IMR-90 (cell line): Measurements from ENCODE around the gene TMEM52. TPM values are rescaled to one million over a fixed set of nuclear protein-coding genes. Genes with fewer than 3 reads are reported as not detected.

Experiments
- ATAC-seq: fragments of 200-7000 bp; cut with Tn5 transposase; 2 replicates; pipeline ENCODE4 v1.9.1; 2020; ENCODE audit warnings: low read depth, mild to moderate bottlenecking, moderate library complexity
- BruUV-seq: library from RNA; stranded (reverse); fragments of 400-500 nt; replicated peaks from 2 replicates; lab custom pipeline; 2021; lab: Mats Ljungman, UMichigan
- CTCF ChIA-PET: fragments of 300-600 bp; formaldehyde crosslinking; extraction: SDS; loops from one replicate; lab custom pipeline; 2021; ENCODE audit warnings: antibody characterized with exemption; lab: Yijun Ruan, JAX
- POLR2A ChIA-PET: fragments of 300-600 bp; sonication (Branson Sonifier 250); formaldehyde crosslinking; loops from one replicate; lab custom pipeline; 2022; ENCODE audit warnings: antibody characterized with exemption; ENCODE audit not compliant: unreplicated experiment; lab: Charles Lee
- DNase-seq: peaks from one replicate; pipeline ENCODE4 v3.0.0; 2013
- H2AFZ ChIP-seq: replicated peaks from 2 replicates; pipeline ENCODE3; 2013; ENCODE audit warnings: low read length, mild to moderate bottlenecking; ENCODE audit not compliant: poor library complexity
- H2AK5ac ChIP-seq: 2 replicates; pipeline ENCODE4 v1.6.1; 2013; ENCODE audit warnings: low read depth, low read length, inconsistent platforms
- H2AK9ac ChIP-seq: replicated peaks from 2 replicates; pipeline ENCODE3; 2013; ENCODE audit warnings: mild to moderate bottlenecking, low read depth, low read length, moderate library complexity; ENCODE audit not compliant: poor library complexity
- H2BK120ac ChIP-seq: 2 replicates; pipeline ENCODE4 v1.6.1; 2013; ENCODE audit warnings: low read depth, low read length, inconsistent platforms
- H2BK15ac ChIP-seq: 3 replicates; pipeline ENCODE4 v1.6.1; 2013; ENCODE audit warnings: low read depth, low read length, inconsistent platforms
- H2BK20ac ChIP-seq: 2 replicates; pipeline ENCODE4 v1.6.1; 2013; ENCODE audit warnings: low read depth, mild to moderate bottlenecking, inconsistent platforms, low read length, moderate library complexity
- H2BK5ac ChIP-seq: 2 replicates; pipeline ENCODE4 v1.6.1; 2013; ENCODE audit warnings: mild to moderate bottlenecking, low read depth, low read length, inconsistent platforms; ENCODE audit not compliant: poor library complexity, severe bottlenecking
- H3K14ac ChIP-seq: replicated peaks from 2 replicates; pipeline ENCODE4 v1.6.1; 2013; ENCODE audit warnings: low read depth, low read length, inconsistent platforms
- H3K18ac ChIP-seq: 2 replicates; pipeline ENCODE4 v1.6.1; 2013; ENCODE audit warnings: low read depth, low read length, control low read depth
- H3K23ac ChIP-seq: 2 replicates; pipeline ENCODE4 v1.6.1; 2013; ENCODE audit warnings: low read depth, low read length, inconsistent platforms
- H3K27ac ChIP-seq: 2 replicates; pipeline ENCODE4 v1.5.1; 2013; ENCODE audit warnings: mild to moderate bottlenecking, control low read depth, low read length; ENCODE audit not compliant: insufficient read depth
- H3K27me3 ChIP-seq: 2 replicates; pipeline ENCODE4 v1.6.1; 2013; ENCODE audit warnings: low read length; ENCODE audit not compliant: control insufficient read depth, insufficient read depth
- H3K36me3 ChIP-seq: 2 replicates; pipeline ENCODE4 v1.6.1; 2013; ENCODE audit warnings: low read length, mixed read lengths; ENCODE audit not compliant: control insufficient read depth, insufficient read depth
- H3K4ac ChIP-seq: 2 replicates; pipeline ENCODE4 v1.6.1; 2013; ENCODE audit warnings: low read depth, low read length, inconsistent platforms
- H3K4me1 ChIP-seq: 2 replicates; pipeline ENCODE4 v1.6.1; 2013; ENCODE audit warnings: low read length, mixed read lengths; ENCODE audit not compliant: control insufficient read depth, insufficient read depth
- H3K4me2 ChIP-seq: 2 replicates; pipeline ENCODE4 v1.6.1; 2013; ENCODE audit warnings: low read depth, mild to moderate bottlenecking, control low read depth, low read length, moderate library complexity
- H3K4me3 ChIP-seq: 2 replicates; pipeline ENCODE4 v1.5.1; 2013; ENCODE audit warnings: low read depth, mild to moderate bottlenecking, control low read depth, low read length, moderate library complexity; ENCODE audit not compliant: insufficient read depth
- H3K56ac ChIP-seq: 2 replicates; pipeline ENCODE4 v1.6.1; 2013; ENCODE audit warnings: low read length, inconsistent platforms; ENCODE audit not compliant: insufficient read depth; ENCODE audit errors: extremely low read depth
- H3K79me1 ChIP-seq, 2 experiments: 2 replicates each; pipeline ENCODE4 v1.6.1; 2013; ENCODE audit warnings: low read length in 2 of 2, inconsistent platforms in 1 of 2, low read depth in 1 of 2
- H3K9ac ChIP-seq: 2 replicates; pipeline ENCODE4 v1.6.1; 2013; ENCODE audit warnings: low read depth, low read length, control low read depth
- H3K9me1 ChIP-seq: 2 replicates; pipeline ENCODE4 v1.6.1; 2013; ENCODE audit warnings: low read length, inconsistent platforms; ENCODE audit not compliant: insufficient read depth
- H3K9me3 ChIP-seq: 2 replicates; pipeline ENCODE4 v1.6.1; 2013; ENCODE audit warnings: low read length; ENCODE audit not compliant: control insufficient read depth, insufficient read depth
- H4K20me1 ChIP-seq: 2 replicates; pipeline ENCODE4 v1.6.1; 2013; ENCODE audit warnings: low read length, inconsistent platforms; ENCODE audit not compliant: insufficient read depth
- H4K5ac ChIP-seq: 2 replicates; pipeline ENCODE4 v1.6.1; 2013; ENCODE audit warnings: mild to moderate bottlenecking, low read depth, low read length, control low read depth
- H4K8ac ChIP-seq, 2 experiments: 2 replicates each; pipeline ENCODE4 v1.6.1; 2013; ENCODE audit warnings: low read depth in 2 of 2, low read length in 2 of 2, control low read depth in 1 of 2, inconsistent platforms in 1 of 2
- H4K91ac ChIP-seq: 2 replicates; pipeline ENCODE4 v1.6.1; 2013; ENCODE audit warnings: low read depth, low read length, inconsistent platforms; ENCODE audit not compliant: insufficient read depth
- MXI1 ChIP-seq: IDR thresholded peaks from 2 replicates; pipeline ENCODE4 v1.6.1; 2012; ENCODE audit warnings: low read depth, mild to moderate bottlenecking, low read length, moderate library complexity, borderline replicate concordance
- RFX5 ChIP-seq: IDR thresholded peaks from 2 replicates; pipeline ENCODE4 v1.8.0; 2012; ENCODE audit warnings: low read depth, mild to moderate bottlenecking, low read length, moderate library complexity
- WGBS, 2 experiments: methylation state at CpG; one replicate each; pipeline versions ENCODE4 v1.1.5 to v1.1.7; 2013; ENCODE audit warnings: missing lambda C conversion rate in 2 of 2; ENCODE audit not compliant: insufficient read length in 1 of 2; ENCODE audit errors: extremely low coverage in 2 of 2; 5-methylcytosine and 5-hydroxymethylcytosine counted together
- dilution Hi-C: fragments of 300-500 bp; cut with HindIII; formaldehyde crosslinking; loops from one replicate; pipeline ENCODE4 v1.14.3; 2018; ENCODE audit warnings: low sequenced_read_pairs; ENCODE audit not compliant: unreplicated experiment
- in situ Hi-C: fragments of 300-500 bp; cut with MboI; formaldehyde crosslinking; loops from 3 replicates; pipeline ENCODE4 v1.14.3; 2019; ENCODE audit warnings: low sequenced_read_pairs, inconsistent platforms, mixed read lengths
- intact Hi-C: fragments of 100-400 bp; cut with micrococcal nuclease; formaldehyde crosslinking; loops from 2 replicates; pipeline ENCODE4 v1.10.0; 2022
- polyA plus RNA-seq, 3 experiments: library from polyadenylated mRNA; depleted of rRNA; stranded (reverse); fragments of >200 nt; gene quantifications; 2 replicates each; pipeline ENCODE4 v1.2.3, GENCODE V29; 2012; ENCODE audit warnings: low replicate concordance in 1 of 3
- total RNA-seq: library from RNA; depleted of rRNA; stranded (reverse); fragments of >200 nt; gene quantifications from 2 replicates; pipeline ENCODE4 v1.2.3, GENCODE V29; 2012

TMEM52 gene
- total and polyA plus RNA-seq, 2 of the 4 experiments (the other 2 are of a cell fraction) = 0.54 to 1.3 TPM

DNA sequence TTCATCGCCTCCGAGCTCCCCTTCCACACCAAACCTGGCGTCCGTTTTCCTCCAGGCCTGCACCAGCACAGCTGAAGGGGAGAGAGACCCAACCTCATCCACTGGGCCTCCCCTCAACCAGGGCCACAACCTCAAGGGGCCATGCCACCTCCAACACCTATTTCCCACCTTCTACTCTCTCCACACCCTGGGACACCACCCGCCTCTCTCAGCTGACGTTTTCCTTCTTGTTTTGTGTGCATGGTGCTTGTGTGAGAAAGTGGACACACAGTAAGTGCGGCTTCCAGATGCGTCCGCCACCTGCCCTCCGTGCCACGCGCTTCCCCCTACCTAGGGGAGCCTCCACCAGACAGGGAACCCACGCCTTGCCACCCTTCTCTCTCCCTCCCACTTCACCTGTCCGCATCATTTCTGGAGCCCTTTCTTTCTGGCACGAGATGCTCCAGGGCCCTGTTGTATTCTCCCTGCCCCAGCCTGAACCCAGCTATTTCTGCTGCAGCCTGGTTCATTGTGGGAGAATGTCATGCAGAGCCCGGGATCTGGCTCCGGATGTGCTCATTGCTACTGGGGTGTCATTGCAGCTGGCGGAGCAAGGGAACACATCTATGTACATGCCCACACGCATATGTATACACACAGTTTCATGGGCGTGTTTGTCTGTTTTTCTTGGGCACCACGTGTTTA, 26.9 kb downstream of the TMEM52 start:
- dilution Hi-C loops (no loop called here), in situ Hi-C loops (no loop called here), intact Hi-C loops (no loop called here)
- Histone ChIP-seq H2BK15ac (no peak overlapping the region), H3K79me1 (peaks cover 13 to 21% of the 10 kb centered on the region in 2 experiments), H2BK5ac (peak overlapping the region; percentile 80), H3K14ac (peak overlapping the region; percentile 22), H2AK9ac (peak overlapping the region; percentile 91), H3K18ac (peak overlapping the region; percentile 24; the same call in 1 of the 2 replicates), H3K4me1 (peaks cover 11% of the 10 kb centered on the region), H3K36me3 (no peaks in the 10 kb centered on the region), H2AK5ac (peak overlapping the region; percentile 86), H3K4me2 (peak overlapping the region; percentile 98), H3K9me1 (peaks cover 2% of the 10 kb centered on the region; the same call in 1 of the 2 replicates), H3K27me3 (no peaks in the 10 kb centered on the region), H3K56ac (no peak overlapping the region), H2BK120ac (no peak overlapping the region), H4K20me1 (peaks cover 28% of the 10 kb centered on the region), H3K4me3 (peak overlapping the region; percentile 92), H2BK20ac (no peak overlapping the region), H4K91ac (peak overlapping the region; percentile 87), H3K4ac (peak overlapping the region; percentile 95), H3K23ac (peak overlapping the region; percentile 68; the same call in 1 of the 2 replicates), H3K9ac (peak overlapping the region; percentile 89), H2AFZ (peak overlapping the region; percentile 95), H4K8ac (peak overlapping the region; percentile 70 to 96), H4K5ac (peak overlapping the region; percentile 69), H3K9me3 (no peaks in the 10 kb centered on the region), H3K27ac (peak overlapping the region; percentile 92)
- no peak for ATAC-seq
- DNase-seq = no peak
- 73% methylated on average over 6 of the region's 21 CpGs; no CpG with 5 or more reads in 1 of the 2 experiments for WGBS, 2 experiments
- ChIA-PET POLR2A (interaction anchor here (0.6 kb wide), 1 partner anchor 13 kb away, joined by 4 read pairs; no protein-coding TSS in a partner anchor), CTCF (interaction anchor here (1.6 kb wide), 1 partner anchor 14 kb away, joined by 6 read pairs; no protein-coding TSS in a partner anchor)
- BruUV-seq = no TSS peak
- TF ChIP-seq RFX5 (no peak), MXI1 (no peak)
